ENCODE results near the gene PTGER1. TPM values are rescaled to one million over a fixed set of nuclear protein-coding genes. Genes with fewer than 3 reads are reported as not detected.

PTGER1 gene
- total and polyA plus RNA-seq, 9 of the 15 experiments (the other 6 are each of a cell fraction or from before 2014, with no cell fraction given), result 0.06 to 0.36 (median 0.31) TPM; not detected in 5

DNA sequence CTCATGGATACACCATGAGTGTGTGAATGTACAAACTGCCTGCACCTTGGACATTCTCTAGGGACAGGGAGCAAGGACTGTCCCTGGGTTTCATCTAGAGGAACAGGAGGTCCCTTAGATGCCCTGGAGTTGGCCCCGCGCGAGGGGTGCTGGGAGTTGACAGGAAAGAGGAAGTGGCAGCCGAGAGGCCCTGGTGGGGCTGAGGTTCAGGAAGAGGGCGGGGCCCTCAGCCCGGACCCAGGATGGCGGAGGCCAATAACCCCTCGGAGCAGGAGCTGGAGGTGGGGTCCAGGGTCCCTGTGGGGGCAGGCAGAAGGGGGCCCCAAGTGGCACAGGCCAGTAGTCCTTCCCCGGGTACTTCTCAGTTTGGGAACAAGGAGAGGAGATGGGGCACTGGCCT is 35.1 kb downstream of the PTGER1 start (continued):
- TF ChIP-seq, protein P1, sequence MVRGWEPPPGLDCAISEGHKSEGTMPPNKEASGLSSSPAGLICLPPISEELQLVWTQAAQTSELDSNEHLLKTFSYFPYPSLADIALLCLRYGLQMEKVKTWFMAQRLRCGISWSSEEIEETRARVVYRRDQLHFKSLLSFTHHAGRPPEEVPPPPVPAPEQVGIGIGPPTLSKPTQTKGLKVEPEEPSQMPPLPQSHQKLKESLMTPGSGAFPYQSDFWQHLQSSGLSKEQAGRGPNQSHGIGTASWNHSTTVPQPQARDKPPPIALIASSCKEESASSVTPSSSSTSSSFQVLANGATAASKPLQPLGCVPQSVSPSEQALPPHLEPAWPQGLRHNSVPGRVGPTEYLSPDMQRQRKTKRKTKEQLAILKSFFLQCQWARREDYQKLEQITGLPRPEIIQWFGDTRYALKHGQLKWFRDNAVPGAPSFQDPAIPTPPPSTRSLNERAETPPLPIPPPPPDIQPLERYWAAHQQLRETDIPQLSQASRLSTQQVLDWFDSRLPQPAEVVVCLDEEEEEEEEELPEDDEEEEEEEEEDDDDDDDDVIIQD (CRISPR knock-in tag; IDR thresholded peaks at IDR 0.05), result no peak
- TF ChIP-seq CEBPG (CRISPR knock-in tag; IDR thresholded peaks at IDR 0.05) (no peak), CEBPG (tag; conservative IDR thresholded peaks at IDR 0.05 in 1 of 2, IDR thresholded peaks at IDR 0.05 in 1 of 2) (no peak), JUNB (CRISPR knock-in tag; conservative IDR thresholded peaks at IDR 0.05) (no peak), ELF1 (tag; IDR thresholded peaks at IDR 0.05) (peak; percentile 85), FOXP1 (CRISPR knock-in tag; IDR thresholded peaks at IDR 0.05) (no peak), SRSF3 (IDR thresholded peaks at IDR 0.05; ENCODE audit: insufficient read depth, low read length) (no peak), BRD9 (IDR thresholded peaks at IDR 0.05; ENCODE audit: low read depth, partially characterized antibody) (no peak), JUND (IDR thresholded peaks at IDR 0.05; ENCODE audit: borderline replicate concordance, low read depth, low read length) (no peak), JUND (tag; IDR thresholded peaks at IDR 0.05; ENCODE audit: borderline replicate concordance, low read depth, low read length) (peak; percentile 38; the same call in 1 of the 3 replicates), ZNF282 (CRISPR knock-in tag; IDR thresholded peaks at IDR 0.05) (no peak), ATF1 (CRISPR knock-in tag; IDR thresholded peaks at IDR 0.05) (no peak), ATF1 (tag; IDR thresholded peaks at IDR 0.05) (0 out of 2 replicates have a peak, but pooled peaks have one; percentile 23), RBM39 (optimal IDR thresholded peaks at IDR 0.05; ENCODE audit: low read depth, low read length) (peak; percentile 52), CBX3 (IDR thresholded peaks at IDR 0.05; ENCODE audit: borderline replicate concordance in 1 of 2, low read length in 2 of 2) (no peak)
- TF ChIP-seq, protein P2, sequence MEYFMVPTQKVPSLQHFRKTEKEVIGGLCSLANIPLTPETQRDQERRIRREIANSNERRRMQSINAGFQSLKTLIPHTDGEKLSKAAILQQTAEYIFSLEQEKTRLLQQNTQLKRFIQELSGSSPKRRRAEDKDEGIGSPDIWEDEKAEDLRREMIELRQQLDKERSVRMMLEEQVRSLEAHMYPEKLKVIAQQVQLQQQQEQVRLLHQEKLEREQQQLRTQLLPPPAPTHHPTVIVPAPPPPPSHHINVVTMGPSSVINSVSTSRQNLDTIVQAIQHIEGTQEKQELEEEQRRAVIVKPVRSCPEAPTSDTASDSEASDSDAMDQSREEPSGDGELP (CRISPR knock-in tag; IDR thresholded peaks at IDR 0.05; ENCODE audit: borderline replicate concordance), result peak; percentile 31; the same call in 1 of the 2 replicates
- TF ChIP-seq, protein P3, sequence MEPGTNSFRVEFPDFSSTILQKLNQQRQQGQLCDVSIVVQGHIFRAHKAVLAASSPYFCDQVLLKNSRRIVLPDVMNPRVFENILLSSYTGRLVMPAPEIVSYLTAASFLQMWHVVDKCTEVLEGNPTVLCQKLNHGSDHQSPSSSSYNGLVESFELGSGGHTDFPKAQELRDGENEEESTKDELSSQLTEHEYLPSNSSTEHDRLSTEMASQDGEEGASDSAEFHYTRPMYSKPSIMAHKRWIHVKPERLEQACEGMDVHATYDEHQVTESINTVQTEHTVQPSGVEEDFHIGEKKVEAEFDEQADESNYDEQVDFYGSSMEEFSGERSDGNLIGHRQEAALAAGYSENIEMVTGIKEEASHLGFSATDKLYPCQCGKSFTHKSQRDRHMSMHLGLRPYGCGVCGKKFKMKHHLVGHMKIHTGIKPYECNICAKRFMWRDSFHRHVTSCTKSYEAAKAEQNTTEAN (CRISPR knock-in tag; IDR thresholded peaks at IDR 0.05), result 0 out of 2 replicates have a peak, but pooled peaks have one; percentile 42
- TF ChIP-seq, protein P4, sequence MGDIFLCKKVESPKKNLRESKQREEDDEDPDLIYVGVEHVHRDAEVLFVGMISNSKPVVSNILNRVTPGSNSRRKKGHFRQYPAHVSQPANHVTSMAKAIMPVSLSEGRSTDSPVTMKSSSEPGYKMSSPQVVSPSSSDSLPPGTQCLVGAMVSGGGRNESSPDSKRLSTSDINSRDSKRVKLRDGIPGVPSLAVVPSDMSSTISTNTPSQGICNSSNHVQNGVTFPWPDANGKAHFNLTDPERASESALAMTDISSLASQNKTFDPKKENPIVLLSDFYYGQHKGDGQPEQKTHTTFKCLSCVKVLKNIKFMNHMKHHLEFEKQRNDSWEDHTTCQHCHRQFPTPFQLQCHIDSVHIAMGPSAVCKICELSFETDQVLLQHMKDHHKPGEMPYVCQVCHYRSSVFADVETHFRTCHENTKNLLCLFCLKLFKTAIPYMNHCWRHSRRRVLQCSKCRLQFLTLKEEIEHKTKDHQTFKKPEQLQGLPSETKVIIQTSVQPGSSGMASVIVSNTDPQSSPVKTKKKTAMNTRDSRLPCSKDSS (IDR thresholded peaks at IDR 0.05; ENCODE audit: low read depth, partially characterized antibody), result no peak
- TF ChIP-seq, protein P5, sequence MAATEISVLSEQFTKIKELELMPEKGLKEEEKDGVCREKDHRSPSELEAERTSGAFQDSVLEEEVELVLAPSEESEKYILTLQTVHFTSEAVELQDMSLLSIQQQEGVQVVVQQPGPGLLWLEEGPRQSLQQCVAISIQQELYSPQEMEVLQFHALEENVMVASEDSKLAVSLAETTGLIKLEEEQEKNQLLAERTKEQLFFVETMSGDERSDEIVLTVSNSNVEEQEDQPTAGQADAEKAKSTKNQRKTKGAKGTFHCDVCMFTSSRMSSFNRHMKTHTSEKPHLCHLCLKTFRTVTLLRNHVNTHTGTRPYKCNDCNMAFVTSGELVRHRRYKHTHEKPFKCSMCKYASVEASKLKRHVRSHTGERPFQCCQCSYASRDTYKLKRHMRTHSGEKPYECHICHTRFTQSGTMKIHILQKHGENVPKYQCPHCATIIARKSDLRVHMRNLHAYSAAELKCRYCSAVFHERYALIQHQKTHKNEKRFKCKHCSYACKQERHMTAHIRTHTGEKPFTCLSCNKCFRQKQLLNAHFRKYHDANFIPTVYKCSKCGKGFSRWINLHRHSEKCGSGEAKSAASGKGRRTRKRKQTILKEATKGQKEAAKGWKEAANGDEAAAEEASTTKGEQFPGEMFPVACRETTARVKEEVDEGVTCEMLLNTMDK (IDR thresholded peaks at IDR 0.05; ENCODE audit: borderline replicate concordance, insufficient read depth, low read depth, low read length, poor library complexity, severe bottlenecking), result no peak
